NCI-H2227 treated with DMSO at 0.1 percent for 48 hours (cell line): Measurements from ENCODE around the gene ITPR3.

Experiments used
- DNase-seq: peaks from one replicate; lab custom pipeline; 2025; lab: John Stamatoyannopoulos, UW

The ITPR3 gene

GRCh38 chr6:33686981-33687975, 66.2 kb downstream of the ITPR3 start:
- no peak for DNase-seq

- no peak for DNase-seq
Observed at GRCh38 chr6:33688006-33688405, 66.9 kb downstream of the ITPR3 start.

- DNase-seq = no peak
Observed at GRCh38 chr6:33688451-33689147, 67.5 kb downstream of the ITPR3 start.

GRCh38 chr6:33689148-33689494, 68.0 kb downstream of the ITPR3 start:
- DNase-seq = no peak

- DNase-seq = no peak
Observed at GRCh38 chr6:33689879-33690278, 68.8 kb downstream of the ITPR3 start.

GRCh38 chr6:33690766-33691165, 69.6 kb downstream of the ITPR3 start:
- DNase-seq = no peak

GRCh38 chr6:33691456-33692077, 70.4 kb downstream of the ITPR3 start:
- DNase-seq = no peak

- DNase-seq = no peak
Observed at GRCh38 chr6:33692078-33692759, 71.1 kb downstream of the ITPR3 start.

GRCh38 chr6:33692760-33693158, 71.6 kb downstream of the ITPR3 start:
- no peak for DNase-seq

GRCh38 chr6:33693186-33694105, 72.3 kb downstream of the ITPR3 start:
- DNase-seq = no peak

GRCh38 chr6:33694401-33694931, 73.3 kb downstream of the ITPR3 start:
- DNase-seq = peak; percentile 22

- no peak for DNase-seq
Observed at GRCh38 chr6:33694977-33695376, 73.9 kb downstream of the ITPR3 start.

GRCh38 chr6:33695451-33695887, 74.3 kb downstream of the ITPR3 start:
- no peak for DNase-seq

- DNase-seq = no peak
Observed at GRCh38 chr6:33696076-33696475, 75.0 kb downstream of the ITPR3 start.

- DNase-seq = no peak
Observed at GRCh38 chr6:33696548-33697518, 75.7 kb downstream of the ITPR3 start.

- DNase-seq = no peak
Observed at GRCh38 chr6:33697845-33698244, 76.7 kb downstream of the ITPR3 start.

- no peak for DNase-seq
Observed at GRCh38 chr6:33698494-33698893, 77.4 kb downstream of the ITPR3 start.

- no peak for DNase-seq
Observed at GRCh38 chr6:33699131-33699530, 78.0 kb downstream of the ITPR3 start.

GRCh38 chr6:33699739-33700138, 78.6 kb downstream of the ITPR3 start:
- no peak for DNase-seq
